DOHH2 (cell line): ENCODE data around the gene CDK5RAP2.

Experiments used
- H3F3A ChIP-seq: fragments of 200-600 bp; sonication (generic), shearing (Covaris generic); 2 replicates; pipeline ENCODE4 v1.6.0; 2016; ENCODE audit warnings: antibody characterized with exemption, mild to moderate bottlenecking; ENCODE audit not compliant: control insufficient read depth, insufficient read depth
- H3K27ac ChIP-seq: fragments of 200-600 bp; sonication (generic); 2 replicates; pipeline ENCODE4 v1.5.1; 2014; ENCODE audit warnings: low read depth, mild to moderate bottlenecking, low read length, moderate library complexity
- H3K27me3 ChIP-seq: fragments of 200-600 bp; sonication (generic); 2 replicates; pipeline ENCODE4 v1.6.1; 2014; ENCODE audit warnings: mild to moderate bottlenecking, low read length, mixed read lengths; ENCODE audit not compliant: control insufficient read depth
- H3K36me3 ChIP-seq: fragments of 200-600 bp; sonication (generic); 2 replicates; pipeline ENCODE4 v1.6.1; 2014; ENCODE audit warnings: mild to moderate bottlenecking, low read length, moderate library complexity, mixed read lengths; ENCODE audit not compliant: control insufficient read depth
- H3K4me1 ChIP-seq: fragments of 200-600 bp; sonication (generic); 2 replicates; pipeline ENCODE4 v1.6.1; 2014; ENCODE audit warnings: mild to moderate bottlenecking, low read length, mixed read lengths; ENCODE audit not compliant: control insufficient read depth
- H3K4me2 ChIP-seq: fragments of 200-600 bp; sonication (generic); 2 replicates; pipeline ENCODE4 v1.6.0; 2014; ENCODE audit warnings: mild to moderate bottlenecking, low read length, moderate library complexity
- H3K4me3 ChIP-seq: fragments of 200-600 bp; sonication (generic); 2 replicates; pipeline ENCODE4 v1.5.1; 2014; ENCODE audit warnings: mild to moderate bottlenecking, low read length, mixed read lengths
- H3K79me2 ChIP-seq: fragments of 200-600 bp; sonication (generic); 2 replicates; pipeline ENCODE4 v1.6.1; 2014; ENCODE audit warnings: mild to moderate bottlenecking, low read length, mixed read lengths; ENCODE audit not compliant: control insufficient read depth
- H3K9me2 ChIP-seq: fragments of 200-600 bp; sonication (generic); replicated peaks from 2 replicates; pipeline ENCODE4 v1.6.1; 2014; ENCODE audit warnings: mild to moderate bottlenecking, low read length, mixed read lengths; ENCODE audit not compliant: control insufficient read depth
- H3K9me3 ChIP-seq: fragments of 200-600 bp; sonication (generic); 2 replicates; pipeline ENCODE4 v1.6.1; 2014; ENCODE audit warnings: antibody characterized with exemption, low read length, mixed read lengths; ENCODE audit not compliant: control insufficient read depth, insufficient read depth
- H4K20me1 ChIP-seq: fragments of 200-600 bp; sonication (generic); 2 replicates; pipeline ENCODE4 v1.6.0; 2014; ENCODE audit warnings: low read depth, mild to moderate bottlenecking, antibody characterized with exemption, low read length, moderate library complexity; ENCODE audit not compliant: control insufficient read depth, insufficient read depth
- CTCF ChIP-seq: fragments of 200-600 bp; sonication (generic); IDR thresholded peaks from one replicate; pipeline ENCODE4 v1.5.1; 2014; ENCODE audit warnings: antibody characterized with exemption, mild to moderate bottlenecking, low read depth, low read length; ENCODE audit not compliant: poor library complexity, severe bottlenecking
- EZH2phosphoT487 ChIP-seq: fragments of 200-600 bp; sonication (generic); IDR thresholded peaks from 2 replicates; pipeline ENCODE4 v1.6.1; 2017; ENCODE audit warnings: borderline replicate concordance, mild to moderate bottlenecking, antibody characterized with exemption, low read length, moderate library complexity, mixed read lengths

The CDK5RAP2 gene

GRCh38 chr9:120416781-120417427, 163.1 kb downstream of the CDK5RAP2 start:
- Histone ChIP-seq H3K4me3 (no peak overlapping the region), H4K20me1 (no peaks in the 10 kb centered on the region), H3K79me2 (no peaks in the 10 kb centered on the region), H3K4me1 (no peaks in the 10 kb centered on the region), H3K9me2 (no peaks in the 10 kb centered on the region), H3K36me3 (peaks cover 40% of the 10 kb centered on the region), H3F3A (no peaks in the 10 kb centered on the region), H3K27ac (no peak overlapping the region), H3K27me3 (no peaks in the 10 kb centered on the region), H3K4me2 (no peak overlapping the region), H3K9me3 (no peaks in the 10 kb centered on the region)
- no peak for TF ChIP-seq CTCF
- no peak for TF ChIP-seq EZH2phosphoT487

- peaks cover 52% of the 10 kb centered on the region for H3K36me3 ChIP-seq
- H3K27me3 ChIP-seq, result no peaks in the 10 kb centered on the region
- H3K4me2 ChIP-seq, result no peak overlapping the region
- no peaks in the 10 kb centered on the region for H3F3A ChIP-seq
- H3K4me1 ChIP-seq, result no peaks in the 10 kb centered on the region
- H4K20me1 ChIP-seq, result no peaks in the 10 kb centered on the region
- H3K27ac ChIP-seq, result no peak overlapping the region
- H3K9me3 ChIP-seq, result no peaks in the 10 kb centered on the region
- no peaks in the 10 kb centered on the region for H3K79me2 ChIP-seq
- H3K9me2 ChIP-seq, result no peaks in the 10 kb centered on the region
- TF ChIP-seq CTCF, result no peak
- TF ChIP-seq EZH2phosphoT487, result no peak
- no peak overlapping the region for H3K4me3 ChIP-seq
Measured at GRCh38 chr9:120413121-120414048, 166.6 kb downstream of the CDK5RAP2 start.

- Histone ChIP-seq H3K27me3 (no peaks in the 10 kb centered on the region), H3K4me2 (no peak overlapping the region), H3K36me3 (peaks cover 56% of the 10 kb centered on the region), H3F3A (no peaks in the 10 kb centered on the region), H3K4me3 (no peak overlapping the region), H3K27ac (no peak overlapping the region), H3K9me2 (no peaks in the 10 kb centered on the region), H4K20me1 (no peaks in the 10 kb centered on the region), H3K79me2 (no peaks in the 10 kb centered on the region), H3K4me1 (no peaks in the 10 kb centered on the region), H3K9me3 (no peaks in the 10 kb centered on the region)
- TF ChIP-seq EZH2phosphoT487, result no peak
- TF ChIP-seq CTCF, result no peak
Measured at GRCh38 chr9:120412425-120412951, 167.5 kb downstream of the CDK5RAP2 start.
